ENCODE measurements around the gene RNF144A. TPM values are rescaled to one million over a fixed set of nuclear protein-coding genes. Genes with fewer than 3 reads are reported as not detected.

Gene RNF144A
- total RNA-seq, 1 donor from 2014 or later: 39.9 TPM

GRCh38 chr2:6977786-6978185 is 60.6 kb downstream of the RNF144A start:
- Mint-ChIP-seq H3K9me3 (ENCODE audit: low read depth) (peaks cover 11% of the 10 kb centered on the region), H3K4me1 (ENCODE audit: low read depth) (peaks cover 10% of the 10 kb centered on the region), H3K27me3 (no peaks in the 10 kb centered on the region), H3K27ac (no peak overlapping the region), H3K4me3 (ENCODE audit: low read depth) (no peak overlapping the region), H3K36me3 (ENCODE audit: insufficient read depth) (peaks cover 24% of the 10 kb centered on the region)
- TF ChIP-seq CTCF (IDR thresholded peaks at IDR 0.05; ENCODE audit: unreplicated experiment): no peak
- DNase-seq (ENCODE audit: low spot score, unreplicated experiment): no peak

- H3K9me3 Mint-ChIP-seq (ENCODE audit: low read depth): peaks cover 11% of the 10 kb centered on the region
- no peak for TF ChIP-seq CTCF (IDR thresholded peaks at IDR 0.05; ENCODE audit: unreplicated experiment)
- H3K27ac Mint-ChIP-seq: no peak overlapping the region
- peaks cover 24% of the 10 kb centered on the region for H3K36me3 Mint-ChIP-seq (ENCODE audit: insufficient read depth)
- peaks cover 10% of the 10 kb centered on the region for H3K4me1 Mint-ChIP-seq (ENCODE audit: low read depth)
- no peak for DNase-seq (ENCODE audit: low spot score, unreplicated experiment)
- H3K4me3 Mint-ChIP-seq (ENCODE audit: low read depth): no peak overlapping the region
- no peaks in the 10 kb centered on the region for H3K27me3 Mint-ChIP-seq
Measured at GRCh38 chr2:6978991-6979390, 61.8 kb downstream of the RNF144A start.

GRCh38 chr2:6982449-6982848 is 65.2 kb downstream of the RNF144A start:
- DNase-seq (ENCODE audit: low spot score, unreplicated experiment): no peak
- Mint-ChIP-seq H3K27me3 (no peaks in the 10 kb centered on the region), H3K36me3 (ENCODE audit: insufficient read depth) (peaks cover 25% of the 10 kb centered on the region), H3K4me3 (ENCODE audit: low read depth) (no peak overlapping the region), H3K4me1 (ENCODE audit: low read depth) (peaks cover 32% of the 10 kb centered on the region), H3K9me3 (ENCODE audit: low read depth) (peaks cover 11% of the 10 kb centered on the region), H3K27ac (no peak overlapping the region)
- no peak for TF ChIP-seq CTCF (IDR thresholded peaks at IDR 0.05; ENCODE audit: unreplicated experiment)

GRCh38 chr2:6982934-6983589 is 65.8 kb downstream of the RNF144A start:
- Mint-ChIP-seq H3K4me3 (ENCODE audit: low read depth) (peak overlapping the region; percentile 35), H3K27me3 (no peaks in the 10 kb centered on the region), H3K4me1 (ENCODE audit: low read depth) (peaks cover 35% of the 10 kb centered on the region), H3K9me3 (ENCODE audit: low read depth) (peaks cover 11% of the 10 kb centered on the region), H3K27ac (peak overlapping the region; percentile 18), H3K36me3 (ENCODE audit: insufficient read depth) (peaks cover 25% of the 10 kb centered on the region)
- DNase-seq (ENCODE audit: low spot score, unreplicated experiment): no peak
- no peak for TF ChIP-seq CTCF (IDR thresholded peaks at IDR 0.05; ENCODE audit: unreplicated experiment)

- peaks cover 17% of the 10 kb centered on the region for H3K36me3 Mint-ChIP-seq (ENCODE audit: insufficient read depth)
- peaks cover 7% of the 10 kb centered on the region for H3K9me3 Mint-ChIP-seq (ENCODE audit: low read depth)
- H3K4me1 Mint-ChIP-seq (ENCODE audit: low read depth): peaks cover 35% of the 10 kb centered on the region
- peak overlapping the region; percentile 39 for H3K4me3 Mint-ChIP-seq (ENCODE audit: low read depth)
- TF ChIP-seq CTCF (IDR thresholded peaks at IDR 0.05; ENCODE audit: unreplicated experiment): no peak
- no peaks in the 10 kb centered on the region for H3K27me3 Mint-ChIP-seq
- peak; percentile 11 for DNase-seq (ENCODE audit: low spot score, unreplicated experiment)
- peak overlapping the region; percentile 96 for H3K27ac Mint-ChIP-seq
Measured at GRCh38 chr2:6986301-6986911, 69.2 kb downstream of the RNF144A start.
